Measurements from ENCODE around the gene PPIL6. TPM values are rescaled to one million over a fixed set of nuclear protein-coding genes. Genes with fewer than 3 reads are reported as not detected.
A peak's percentile ranks its signal among the peaks of the same experiment; 100 is the strongest.

PPIL6 gene
- polyA plus RNA-seq, 3 donors, result 0.34 to 3.0 (median 1.2) TPM

DNA sequence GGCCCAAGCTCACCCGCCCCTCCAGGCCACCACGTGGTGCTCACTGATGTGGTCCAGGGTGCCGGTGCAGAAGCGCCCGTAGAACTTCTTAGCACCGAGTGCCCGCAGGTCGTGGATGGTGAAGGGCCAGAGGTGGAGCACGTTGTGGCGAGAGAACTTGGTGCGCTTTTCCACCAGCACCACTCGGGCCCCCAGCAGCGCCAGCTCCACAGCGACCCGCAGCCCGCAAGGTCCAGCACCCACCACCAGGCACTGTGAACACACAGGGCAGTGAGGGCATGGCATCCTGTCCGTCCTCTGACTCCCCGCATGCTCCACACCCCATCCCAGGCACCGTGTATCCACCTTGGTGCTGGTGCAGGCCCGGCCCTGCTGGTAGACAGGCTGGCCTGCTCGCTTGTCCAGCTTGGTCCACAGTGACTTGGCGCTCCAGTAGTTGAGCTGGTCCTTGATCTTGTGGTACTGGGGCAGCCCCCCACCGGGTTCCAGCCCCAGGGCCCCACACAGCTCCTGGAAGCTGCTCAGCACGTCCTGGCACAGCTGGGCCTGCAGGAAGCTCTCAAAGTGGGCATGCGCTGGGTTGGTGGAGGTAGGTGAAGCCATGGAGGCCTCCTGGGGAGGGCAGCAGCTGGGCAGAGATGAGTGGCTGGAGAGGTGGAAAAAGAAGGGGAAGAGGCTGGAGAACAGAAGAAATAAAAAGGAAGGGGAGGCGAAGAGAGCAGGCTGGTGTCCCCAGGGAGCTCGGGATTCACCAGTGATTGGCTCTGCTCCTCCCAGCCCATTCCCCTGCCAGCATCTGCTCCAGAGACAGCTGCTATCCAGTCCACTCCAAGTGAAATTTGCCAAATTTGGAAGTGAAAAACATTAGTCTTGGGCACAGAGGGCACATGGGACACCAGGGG, 13.4 kb upstream of the PPIL6 start:
- no peak overlapping the region for H3K27ac ChIP-seq (ENCODE audit: low read depth, low read length)
- 88 to 91% (median 89%) methylated on average over 26 to 27 of the region's 27 CpGs for WGBS, 3 donors

GRCh38 chr6:109453156-109453555, 12.7 kb upstream of the PPIL6 start:
- 83 to 93% (median 87%) methylated on average over 2 of the region's 2 CpGs for WGBS, 3 donors
- no peak overlapping the region for H3K27ac ChIP-seq (ENCODE audit: low read depth, low read length)

DNA sequence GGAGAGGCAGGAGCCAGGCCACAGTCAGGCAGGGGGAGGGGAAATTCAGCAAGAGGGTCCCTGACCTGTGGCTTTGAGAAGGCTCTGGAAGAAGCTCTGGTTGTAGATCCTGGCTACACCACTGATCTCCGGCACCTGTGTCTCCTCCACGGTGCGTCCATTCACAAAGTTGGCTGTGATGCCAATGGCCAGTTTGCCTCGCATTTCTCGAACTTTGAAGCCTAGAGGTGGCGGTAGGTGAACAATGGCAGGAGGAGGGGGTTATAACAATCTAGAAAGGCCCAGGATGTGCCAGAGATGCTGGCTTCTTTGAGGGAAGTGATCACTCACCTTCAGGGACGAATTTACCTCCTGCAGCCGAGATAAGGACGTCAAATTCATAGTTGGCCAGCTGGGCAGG, 11.8 kb upstream of the PPIL6 start:
- H3K27ac ChIP-seq (ENCODE audit: low read depth, low read length), result no peak overlapping the region
- WGBS, 3 donors, result 79 to 94% (median 92%) methylated on average over 9 of the region's 9 CpGs

GRCh38 chr6:109451376-109451775, 10.9 kb upstream of the PPIL6 start:
- no peak overlapping the region for H3K27ac ChIP-seq (ENCODE audit: low read depth, low read length)
- 93 to 98% (median 97%) methylated on average over 7 of the region's 7 CpGs for WGBS, 3 donors

- 78 to 83% (median 82%) methylated on average over 3 of the region's 3 CpGs for WGBS, 3 donors
- H3K27ac ChIP-seq (ENCODE audit: low read depth, low read length), result no peak overlapping the region
Measured at GRCh38 chr6:109450801-109451200, 10.4 kb upstream of the PPIL6 start.

DNA sequence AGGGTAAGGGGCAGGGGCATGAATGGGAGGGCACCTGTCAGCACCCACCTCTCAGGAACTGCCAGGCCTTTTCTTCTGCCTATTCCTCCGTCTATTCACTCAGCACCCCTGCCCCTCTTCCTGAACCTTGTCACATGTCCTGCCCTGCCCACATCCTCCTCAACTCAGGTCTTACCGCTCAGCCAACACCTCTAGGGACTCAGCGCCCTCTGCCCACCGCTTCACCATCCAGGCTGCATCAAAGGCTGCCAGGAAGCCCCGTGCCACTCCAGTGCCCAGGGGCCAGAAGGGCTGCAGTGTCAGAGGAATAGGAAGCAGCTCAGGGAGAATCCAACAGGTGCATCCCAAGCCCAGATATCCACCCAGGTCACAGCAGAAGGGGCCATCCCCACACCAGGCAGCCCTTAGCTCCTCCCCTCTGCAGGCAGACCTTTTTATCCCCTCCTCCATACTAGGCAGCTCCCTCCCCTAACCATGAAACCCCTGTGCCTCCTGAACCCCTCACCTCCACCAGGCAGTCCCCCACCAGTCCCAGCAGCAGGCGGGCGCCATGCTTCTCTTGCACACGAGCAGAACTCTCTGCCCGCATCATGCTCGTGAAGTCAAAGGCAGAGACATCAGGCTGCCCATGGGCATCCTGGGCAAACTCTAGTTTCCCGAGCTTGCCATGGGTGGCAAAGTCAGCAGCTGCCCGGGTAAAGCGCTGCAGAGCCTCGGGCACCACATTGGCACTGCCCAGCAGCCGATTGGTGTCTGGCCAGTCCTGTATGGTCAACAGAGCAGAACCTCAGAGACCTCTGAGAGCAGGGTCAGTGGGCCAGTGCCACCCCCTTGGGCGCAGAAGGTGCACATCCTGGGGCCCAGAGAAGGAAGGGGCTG, 9.6 kb upstream of the PPIL6 start:
- 79 to 83% (median 80%) methylated on average over 16 of the region's 16 CpGs for WGBS, 3 donors
- H3K27ac ChIP-seq (ENCODE audit: low read depth, low read length), result no peak overlapping the region

- no peak overlapping the region for H3K27ac ChIP-seq (ENCODE audit: low read depth, low read length)
- WGBS, 3 donors, result 73 to 88% (median 84%) methylated on average over 19 of the region's 19 CpGs
Measured at GRCh38 chr6:109449064-109449794, 8.8 kb upstream of the PPIL6 start.

GRCh38 chr6:109448615-109449014, 8.2 kb upstream of the PPIL6 start:
- WGBS, 3 donors, result 65 to 87% (median 79%) methylated on average over 7 of the region's 7 CpGs
- no peak overlapping the region for H3K27ac ChIP-seq (ENCODE audit: low read depth, low read length)

DNA sequence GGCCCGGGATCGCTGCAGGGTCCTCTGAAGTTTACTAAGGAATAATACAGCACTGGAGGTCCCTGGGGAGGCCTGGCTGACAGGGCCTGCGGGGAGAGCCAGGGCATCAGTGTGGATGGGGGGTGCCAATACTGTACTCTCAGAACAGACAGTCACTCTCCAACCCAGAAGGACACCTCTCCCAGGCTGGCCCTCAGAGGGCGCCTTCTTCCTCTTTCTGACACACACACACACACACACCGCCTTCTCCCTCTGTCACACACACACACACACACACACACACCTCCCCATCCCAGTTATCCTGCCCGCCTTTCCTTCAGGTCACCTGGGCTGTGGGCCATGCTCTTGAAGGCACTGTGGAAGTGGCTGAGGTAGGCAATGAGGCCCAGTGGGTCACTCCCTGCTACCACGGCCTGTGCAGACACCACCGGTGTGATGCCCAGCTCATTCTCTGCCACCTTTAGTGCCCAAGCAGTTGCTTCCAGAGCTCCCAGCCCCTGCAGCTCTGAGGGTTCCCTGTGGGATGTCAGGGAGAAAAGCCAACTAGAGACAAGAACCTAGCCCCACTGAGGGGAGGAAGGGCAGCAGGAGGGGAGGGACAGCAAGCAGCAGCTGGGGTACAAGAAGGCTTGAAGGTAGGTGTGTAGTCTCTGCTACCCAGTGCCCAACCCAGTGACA, 7.6 kb upstream of the PPIL6 start:
- 73 to 82% (median 82%) methylated on average over 8 of the region's 8 CpGs for WGBS, 3 donors
- no peak overlapping the region for H3K27ac ChIP-seq (ENCODE audit: low read depth, low read length)

DNA sequence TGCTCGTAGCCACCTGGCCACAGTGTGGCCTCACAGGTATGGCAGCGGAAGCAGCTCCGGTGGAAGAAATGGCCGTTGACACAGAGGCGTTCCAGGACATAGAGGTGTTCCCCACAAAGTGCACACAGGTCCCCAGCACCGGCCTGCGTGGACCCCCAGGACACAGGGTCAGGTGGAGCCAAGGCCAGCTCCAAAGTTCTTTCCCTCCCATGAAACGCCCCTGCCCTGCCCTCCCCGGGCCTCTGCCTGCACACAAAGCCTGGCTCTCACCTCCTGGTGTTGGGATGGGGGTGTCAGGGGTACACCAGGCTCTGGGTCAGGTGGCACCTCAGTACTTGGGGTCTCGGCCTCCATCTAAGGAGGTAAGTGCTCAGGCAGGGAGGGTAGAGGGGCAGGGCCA, 6.7 kb upstream of the PPIL6 start:
- H3K27ac ChIP-seq (ENCODE audit: low read depth, low read length), result no peak overlapping the region
- 83 to 94% (median 89%) methylated on average over 10 of the region's 10 CpGs for whole genome bisulfite sequencing, 3 donors

DNA sequence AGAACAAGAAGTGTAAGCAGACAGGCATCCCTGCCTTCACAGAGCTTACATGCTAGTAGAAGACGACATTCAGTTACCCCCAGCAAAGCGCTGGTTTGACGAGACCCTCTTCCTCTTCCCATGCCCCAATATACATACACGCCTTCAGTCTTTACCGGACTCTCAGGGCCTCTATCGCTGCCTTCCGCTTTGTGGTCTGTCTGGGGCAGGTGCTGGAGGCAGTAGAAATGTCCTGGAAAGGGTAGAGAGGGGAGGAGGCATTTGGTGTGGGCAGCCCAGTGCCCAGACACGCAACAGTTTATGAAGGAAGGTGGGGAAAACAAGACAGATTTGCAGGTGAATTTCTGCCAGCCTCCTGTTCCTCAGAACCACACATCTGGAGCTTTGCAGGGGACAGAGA, 6.1 kb upstream of the PPIL6 start:
- H3K27ac ChIP-seq (ENCODE audit: low read depth, low read length), result no peak overlapping the region
- WGBS, 3 donors, result 83 to 91% (median 83%) methylated on average over 8 of the region's 8 CpGs

DNA sequence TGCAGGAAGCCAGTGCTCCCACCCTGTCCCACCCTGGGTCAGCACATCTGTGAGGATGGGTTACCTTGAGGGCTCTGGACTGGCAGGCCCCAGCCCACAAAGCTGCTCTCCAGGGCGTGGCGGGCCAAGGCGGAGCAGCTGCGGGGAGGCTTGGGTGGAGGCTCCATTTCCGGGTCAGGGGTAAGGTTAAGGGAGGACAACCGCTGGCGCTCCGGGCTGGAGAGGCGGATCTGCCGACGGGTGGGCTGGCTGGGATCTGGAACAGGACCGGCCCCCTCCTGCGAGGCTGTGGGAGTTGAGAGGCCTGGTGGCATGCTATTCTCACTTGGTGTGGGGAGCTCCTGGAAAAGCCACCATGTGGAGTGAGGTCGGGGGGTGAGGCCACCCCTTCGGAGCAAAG, 5.6 kb upstream of the PPIL6 start:
- H3K27ac ChIP-seq (ENCODE audit: low read depth, low read length), result no peak overlapping the region
- 88 to 93% (median 92%) methylated on average over 15 of the region's 15 CpGs for WGBS, 3 donors

GRCh38 chr6:109445382-109445781, 5.0 kb upstream of the PPIL6 start:
- no peak overlapping the region for H3K27ac ChIP-seq (ENCODE audit: low read depth, low read length)
- WGBS, 3 donors, result 86 to 91% (median 90%) methylated on average over 9 of the region's 9 CpGs

GRCh38 chr6:109443425-109443950, 3.1 kb upstream of the PPIL6 start:
- 95 to 98% (median 96%) methylated on average over 10 of the region's 10 CpGs for WGBS, 3 donors

DNA sequence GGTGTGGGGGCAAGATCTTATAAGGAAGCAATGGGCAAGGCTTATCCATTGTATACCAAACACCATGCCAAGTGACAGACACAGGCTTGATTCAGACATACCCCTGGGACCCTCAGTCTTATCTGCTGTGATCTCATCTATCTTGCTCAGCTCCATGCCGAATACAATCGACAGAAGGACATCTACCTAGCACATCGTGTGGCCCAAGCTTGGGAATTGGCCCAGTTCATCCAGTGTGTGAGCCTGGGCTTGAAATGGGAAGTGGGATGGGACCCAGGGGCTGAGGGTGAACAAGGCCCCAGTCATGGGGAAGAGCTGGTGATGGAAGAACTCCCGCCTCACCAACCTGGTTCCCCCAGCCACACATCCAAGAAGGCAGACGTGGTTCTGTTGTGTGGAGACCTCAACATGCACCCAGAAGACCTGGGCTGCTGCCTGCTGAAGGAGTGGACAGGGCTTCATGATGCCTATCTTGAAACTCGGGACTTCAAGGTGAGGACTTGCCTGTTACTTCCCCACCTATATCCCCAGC, 2.0 kb upstream of the PPIL6 start:
- H3K27ac ChIP-seq (ENCODE audit: low read depth, low read length), result no peak overlapping the region
- WGBS, 3 donors, result 92 to 96% (median 95%) methylated on average over 6 of the region's 6 CpGs

More at GRCh38 chr6:109443425-109443950, 3.1 kb upstream of the PPIL6 start:
- no peak overlapping the region for H3K27ac ChIP-seq (ENCODE audit: low read depth, low read length)

- H3K27ac ChIP-seq (ENCODE audit: low read depth, low read length), result peak overlapping the region; percentile 5
- 1% methylated on average over 25 to 31 of the region's 31 CpGs for WGBS, 3 donors
Measured at GRCh38 chr6:109441069-109441816, 815 bp upstream of the PPIL6 start.

- 89 to 96% (median 91%) methylated on average over 5 of the region's 5 CpGs for WGBS, 3 donors
- H3K27ac ChIP-seq (ENCODE audit: low read depth, low read length), result no peak overlapping the region
Measured at GRCh38 chr6:109436041-109436440, 4.4 kb downstream of the PPIL6 start.

Measured in adipose tissue (tissue), 3 donors.